ENCODE measurements around the gene PRSS12. TPM values are rescaled to one million over a fixed set of nuclear protein-coding genes. Genes with fewer than 3 reads are reported as not detected.
"Not testable (repeated sequence)": the region's sequence is repeated elsewhere in the genome, so short reads cannot be mapped to it uniquely, and the experiment has no call there.

The PRSS12 gene
- total and polyA plus RNA-seq, 2 experiments from 2014 or later, result 0.42 to 0.48 TPM

DNA sequence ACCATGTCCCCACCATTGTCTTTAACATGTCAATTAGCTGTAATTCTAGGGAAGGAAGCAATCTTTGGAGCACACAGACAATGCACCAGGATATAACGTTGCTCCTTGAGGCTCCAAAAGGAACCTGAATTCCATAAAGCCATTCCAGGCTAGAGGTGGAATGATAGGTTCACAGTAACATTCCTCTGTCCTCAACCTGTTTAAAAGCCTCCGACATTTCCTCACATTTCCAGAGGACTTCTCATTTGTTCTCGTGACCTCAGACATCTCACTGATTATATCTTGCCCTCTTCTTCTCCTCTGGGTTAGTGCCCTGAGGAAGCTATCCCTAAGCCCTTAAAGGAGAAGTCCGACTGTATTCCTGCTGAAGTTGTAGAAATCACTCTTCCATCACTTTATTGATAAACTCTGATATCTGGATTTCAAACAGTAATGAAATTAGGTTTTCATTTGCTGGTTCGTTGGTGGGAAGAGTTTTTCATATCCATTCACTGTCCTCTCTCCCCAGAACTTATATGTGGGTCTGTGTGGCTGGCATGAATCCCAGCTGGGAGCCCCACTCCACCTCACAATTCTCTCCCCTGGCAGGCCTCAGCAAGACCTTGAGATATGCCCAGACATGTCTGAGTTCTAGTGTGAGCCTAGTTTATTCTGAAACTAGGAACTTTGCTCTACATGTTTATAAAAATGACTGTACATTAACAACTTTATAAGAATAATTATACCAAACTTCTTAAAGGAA is 44.2 kb upstream of the PRSS12 start:
- peaks cover 8% of the 10 kb centered on the region for H3K4me1 ChIP-seq (ENCODE audit: low read depth)
- H3K36me3 ChIP-seq, result no peaks in the 10 kb centered on the region
- H3K9me3 ChIP-seq (ENCODE audit: low read depth), result no peaks in the 10 kb centered on the region
- no peaks in the 10 kb centered on the region for H3K27me3 ChIP-seq
- TF ChIP-seq, protein P1, sequence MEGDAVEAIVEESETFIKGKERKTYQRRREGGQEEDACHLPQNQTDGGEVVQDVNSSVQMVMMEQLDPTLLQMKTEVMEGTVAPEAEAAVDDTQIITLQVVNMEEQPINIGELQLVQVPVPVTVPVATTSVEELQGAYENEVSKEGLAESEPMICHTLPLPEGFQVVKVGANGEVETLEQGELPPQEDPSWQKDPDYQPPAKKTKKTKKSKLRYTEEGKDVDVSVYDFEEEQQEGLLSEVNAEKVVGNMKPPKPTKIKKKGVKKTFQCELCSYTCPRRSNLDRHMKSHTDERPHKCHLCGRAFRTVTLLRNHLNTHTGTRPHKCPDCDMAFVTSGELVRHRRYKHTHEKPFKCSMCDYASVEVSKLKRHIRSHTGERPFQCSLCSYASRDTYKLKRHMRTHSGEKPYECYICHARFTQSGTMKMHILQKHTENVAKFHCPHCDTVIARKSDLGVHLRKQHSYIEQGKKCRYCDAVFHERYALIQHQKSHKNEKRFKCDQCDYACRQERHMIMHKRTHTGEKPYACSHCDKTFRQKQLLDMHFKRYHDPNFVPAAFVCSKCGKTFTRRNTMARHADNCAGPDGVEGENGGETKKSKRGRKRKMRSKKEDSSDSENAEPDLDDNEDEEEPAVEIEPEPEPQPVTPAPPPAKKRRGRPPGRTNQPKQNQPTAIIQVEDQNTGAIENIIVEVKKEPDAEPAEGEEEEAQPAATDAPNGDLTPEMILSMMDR (IDR thresholded peaks at IDR 0.05; ENCODE audit: low read depth, low read length), result no peak
- H3K4me3 ChIP-seq, result no peak overlapping the region
- no peak overlapping the region for H3K27ac ChIP-seq
- no peak for DNase-seq (ENCODE audit: low read depth in 1 of 2, low spot score in 1 of 2)

DNA sequence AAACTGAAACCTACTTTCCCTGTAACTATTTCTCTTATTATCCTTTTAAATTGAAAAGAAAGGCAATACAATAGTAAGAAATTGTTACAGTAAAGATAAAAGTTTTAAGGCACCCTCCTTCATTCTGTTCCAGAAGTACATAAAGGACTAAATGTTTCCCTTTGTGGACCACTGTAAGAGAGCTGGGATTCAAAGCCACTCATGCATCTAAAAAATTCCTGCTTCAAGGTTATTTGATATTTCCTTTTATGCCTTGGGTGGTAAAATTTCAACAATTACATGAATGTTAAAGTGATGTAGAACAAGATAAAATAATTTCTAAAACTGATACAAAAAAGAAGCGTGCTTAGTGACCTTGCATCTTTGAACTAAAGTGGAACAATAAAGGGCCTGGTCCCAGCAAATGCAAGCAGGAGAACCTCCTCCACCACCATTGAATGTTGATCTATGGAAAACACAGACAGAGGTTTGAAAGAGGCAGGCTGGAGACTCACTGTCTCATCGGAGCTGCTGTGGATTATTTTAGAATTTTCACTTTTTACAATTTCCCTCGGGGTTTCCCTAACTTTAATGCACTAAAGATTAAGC is 42.3 kb upstream of the PRSS12 start:
- H3K27ac ChIP-seq, result no peak overlapping the region
- no peaks in the 10 kb centered on the region for H3K27me3 ChIP-seq
- TF ChIP-seq, protein P1 (IDR thresholded peaks at IDR 0.05; ENCODE audit: low read depth, low read length), result no peak
- DNase-seq (ENCODE audit: low read depth in 1 of 2, low spot score in 1 of 2), result no peak
- no peaks in the 10 kb centered on the region for H3K9me3 ChIP-seq (ENCODE audit: low read depth)
- peaks cover 8% of the 10 kb centered on the region for H3K4me1 ChIP-seq (ENCODE audit: low read depth)
- no peak overlapping the region for H3K4me3 ChIP-seq
- H3K36me3 ChIP-seq, result no peaks in the 10 kb centered on the region

DNA sequence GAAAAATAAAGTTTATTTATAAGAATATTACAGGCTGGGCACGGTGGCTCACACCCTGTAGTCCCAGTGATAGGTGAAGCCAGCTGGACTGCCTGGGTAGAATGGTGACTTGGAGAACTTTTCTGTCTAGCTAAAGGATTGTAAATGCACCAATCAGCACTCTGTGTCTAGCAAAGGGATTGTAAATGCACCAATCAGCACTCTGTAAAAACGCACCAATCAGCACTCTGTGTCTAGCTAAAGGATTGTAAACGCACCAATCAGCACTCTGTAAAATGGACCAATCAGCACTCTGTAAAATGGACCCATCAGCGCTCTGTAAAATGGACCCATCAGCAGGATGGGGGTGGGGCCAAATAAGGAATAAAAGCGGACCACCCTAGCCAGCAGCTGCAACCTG is 39.7 kb upstream of the PRSS12 start:
- H3K27ac ChIP-seq; DNase-seq (ENCODE audit: low read depth in 1 of 2, low spot score in 1 of 2); H3K4me3 ChIP-seq; H3K36me3 ChIP-seq; H3K27me3 ChIP-seq; H3K4me1 ChIP-seq (ENCODE audit: low read depth); H3K9me3 ChIP-seq (ENCODE audit: low read depth): not testable (repeated sequence)

DNA sequence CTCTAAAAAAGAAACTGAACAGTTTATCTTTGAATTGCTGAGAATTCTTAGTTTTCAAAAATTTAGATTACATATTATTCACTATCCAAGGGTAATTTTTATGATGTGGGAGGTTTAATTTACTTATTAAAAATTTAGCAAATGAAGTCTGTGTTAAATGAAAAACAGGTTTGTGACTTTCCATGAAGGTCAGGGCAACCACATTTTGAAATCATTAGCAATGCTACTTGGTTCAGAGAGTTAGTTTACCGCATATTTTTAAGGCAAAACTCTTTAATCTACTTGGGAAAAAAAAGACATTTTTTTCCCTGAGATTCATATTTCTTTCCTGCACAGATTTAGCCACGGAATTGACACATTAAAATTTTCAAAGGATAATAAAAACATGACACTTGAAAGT is 37.3 kb upstream of the PRSS12 start:
- TF ChIP-seq, protein P1 (IDR thresholded peaks at IDR 0.05; ENCODE audit: low read depth, low read length), result no peak

DNA sequence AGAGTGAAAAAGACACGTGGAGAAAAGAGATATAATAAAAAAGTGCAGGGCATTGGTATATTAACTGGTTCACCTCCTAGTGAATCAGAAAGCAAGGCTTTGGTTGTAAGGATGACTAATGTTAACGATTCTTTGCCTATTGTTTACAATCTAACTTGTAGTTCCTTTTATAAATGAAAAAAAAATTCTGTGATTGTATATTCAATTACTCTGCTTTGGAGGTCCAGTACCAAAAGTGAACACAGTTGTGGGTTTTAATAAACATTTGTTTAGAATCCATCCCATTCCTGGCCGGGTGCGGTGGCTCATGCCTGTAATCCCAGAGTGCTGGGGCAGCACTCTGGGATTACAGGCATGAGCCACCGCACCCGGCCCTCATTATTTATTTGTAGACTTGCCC is 36.9 kb upstream of the PRSS12 start:
- Histone ChIP-seq H3K9me3 (ENCODE audit: low read depth) (no peaks in the 10 kb centered on the region), H3K27me3 (no peaks in the 10 kb centered on the region), H3K36me3 (no peaks in the 10 kb centered on the region), H3K27ac (no peak overlapping the region), H3K4me3 (no peak overlapping the region), H3K4me1 (ENCODE audit: low read depth) (no peaks in the 10 kb centered on the region)
- no peak for DNase-seq (ENCODE audit: low read depth in 1 of 2, low spot score in 1 of 2)
- TF ChIP-seq, protein P1 (IDR thresholded peaks at IDR 0.05; ENCODE audit: low read depth, low read length), result no peak

More for the DNA sequence above, 37.3 kb upstream of the PRSS12 start:
- Histone ChIP-seq H3K27ac (no peak overlapping the region), H3K4me1 (ENCODE audit: low read depth) (no peaks in the 10 kb centered on the region), H3K4me3 (no peak overlapping the region), H3K27me3 (no peaks in the 10 kb centered on the region), H3K36me3 (no peaks in the 10 kb centered on the region), H3K9me3 (ENCODE audit: low read depth) (no peaks in the 10 kb centered on the region)
- DNase-seq (ENCODE audit: low read depth in 1 of 2, low spot score in 1 of 2), result no peak

DNA sequence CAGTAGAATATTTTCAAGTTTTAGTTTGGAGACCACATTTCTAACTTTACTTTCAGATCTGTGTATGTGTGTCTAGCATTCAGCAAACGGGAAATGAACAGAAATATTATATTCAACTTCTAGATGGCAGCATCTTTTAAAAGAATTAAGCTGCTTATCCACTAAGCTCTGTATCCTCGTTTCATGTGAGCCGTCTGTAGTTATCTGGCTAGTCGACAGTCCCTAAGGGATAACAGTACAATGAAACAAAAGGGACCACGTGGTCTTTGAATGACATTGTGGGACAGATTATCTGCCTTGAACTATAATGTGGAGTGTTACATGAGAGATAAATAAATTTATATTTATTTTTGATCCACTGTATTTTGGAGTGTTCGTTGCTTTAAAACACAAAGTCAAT is 35.8 kb upstream of the PRSS12 start:
- Histone ChIP-seq H3K4me3 (no peak overlapping the region), H3K36me3 (no peaks in the 10 kb centered on the region), H3K4me1 (ENCODE audit: low read depth) (no peaks in the 10 kb centered on the region), H3K27ac (no peak overlapping the region), H3K27me3 (no peaks in the 10 kb centered on the region), H3K9me3 (ENCODE audit: low read depth) (no peaks in the 10 kb centered on the region)
- DNase-seq (ENCODE audit: low read depth in 1 of 2, low spot score in 1 of 2), result no peak
- TF ChIP-seq, protein P1 (IDR thresholded peaks at IDR 0.05; ENCODE audit: low read depth, low read length), result no peak

Data from cardiac muscle cell (in vitro differentiated cells and primary cell).